PC-9 (cell line): ENCODE data around the gene IQGAP3. TPM values are rescaled to one million over a fixed set of nuclear protein-coding genes. Genes with fewer than 3 reads are reported as not detected.

Experiments
- BruUV-seq: library from RNA; stranded (reverse); fragments of 400-500 nt; replicated peaks from 2 replicates; lab custom pipeline; 2021; lab: Mats Ljungman, UMichigan
- CTCF ChIA-PET: fragments of 300-600 bp; sonication (Branson Sonifier 250); formaldehyde crosslinking; loops from one replicate; lab custom pipeline; 2022; ENCODE audit warnings: antibody characterized with exemption; lab: Charles Lee
- POLR2A ChIA-PET: fragments of 300-600 bp; sonication (Branson Sonifier 250); formaldehyde crosslinking; loops from one replicate; lab custom pipeline; 2022; ENCODE audit warnings: antibody characterized with exemption; ENCODE audit not compliant: unreplicated experiment; lab: Charles Lee
- DNase-seq, 2 experiments: peaks; one replicate each; pipeline versions ENCODE4 v3.0.0 to v3.0.0-alpha.2; 2015 to 2022; ENCODE audit warnings: mixed read lengths in 1 of 2
- H2AFZ ChIP-seq: fragments of 200-600 bp; sonication (generic); 2 replicates; pipeline ENCODE4 v1.8.1; 2017; ENCODE audit warnings: antibody characterized with exemption
- H3F3A ChIP-seq: fragments of 200-600 bp; sonication (generic); 2 replicates; pipeline ENCODE4 v1.8.1; 2017; ENCODE audit warnings: antibody characterized with exemption, mild to moderate bottlenecking, low read depth; ENCODE audit not compliant: insufficient read depth
- H3K27ac ChIP-seq: fragments of 200-600 bp; sonication (generic); 2 replicates; pipeline ENCODE4 v1.6.1; 2016; ENCODE audit warnings: mixed run types
- H3K27me3 ChIP-seq: fragments of 200-600 bp; sonication (generic); 2 replicates; pipeline ENCODE4 v1.6.1; 2016; ENCODE audit warnings: low read depth, mixed run types; ENCODE audit not compliant: insufficient read depth
- H3K36me3 ChIP-seq: fragments of 200-600 bp; sonication (generic); 2 replicates; pipeline ENCODE4 v1.6.1; 2016; ENCODE audit warnings: low read depth, mixed run types
- H3K4me1 ChIP-seq: fragments of 200-600 bp; sonication (generic); replicated peaks from 2 replicates; pipeline ENCODE4 v1.6.1; 2016; ENCODE audit warnings: mixed run types; ENCODE audit not compliant: insufficient read depth
- H3K4me2 ChIP-seq: fragments of 200-600 bp; sonication (generic); 2 replicates; pipeline ENCODE4 v1.6.1; 2017; ENCODE audit warnings: mixed run types
- H3K4me3 ChIP-seq: fragments of 200-600 bp; sonication (generic); 2 replicates; pipeline ENCODE4 v1.6.1; 2016; ENCODE audit warnings: mixed run types
- H3K79me2 ChIP-seq: fragments of 200-600 bp; sonication (generic); 2 replicates; pipeline ENCODE4 v1.6.1; 2017; ENCODE audit warnings: low read depth, mixed run types
- H3K9me2 ChIP-seq: fragments of 200-600 bp; sonication (generic); 2 replicates; pipeline ENCODE4 v1.8.1; 2017; ENCODE audit warnings: mild to moderate bottlenecking; ENCODE audit not compliant: insufficient read depth
- H3K9me3 ChIP-seq: fragments of 200-600 bp; sonication (generic); 2 replicates; pipeline ENCODE4 v1.8.1; 2016; ENCODE audit warnings: low read depth; ENCODE audit not compliant: insufficient read depth
- H4K20me1 ChIP-seq: fragments of 200-600 bp; sonication (generic); 2 replicates; pipeline ENCODE4 v1.8.1; 2017; ENCODE audit not compliant: insufficient read depth
- CTCF ChIP-seq: fragments of 200-600 bp; sonication (generic); conservative IDR thresholded peaks from 2 replicates; pipeline ENCODE4 v1.6.1; 2017; ENCODE audit warnings: mixed run types, antibody characterized with exemption, mild to moderate bottlenecking, moderate library complexity
- EZH2 ChIP-seq: fragments of 200-600 bp; sonication (generic); IDR thresholded peaks from 2 replicates; pipeline ENCODE4 v1.8.0; 2017; ENCODE audit warnings: antibody characterized with exemption, low read depth
- intact Hi-C: fragments of 100-400 bp; cut with micrococcal nuclease; formaldehyde crosslinking; loops from one replicate; pipeline ENCODE4 v1.10.0; 2022; ENCODE audit not compliant: unreplicated experiment
- total RNA-seq: library from RNA; stranded (reverse); gene quantifications from 2 replicates; pipeline ENCODE4 v1.2.3, GENCODE V29; 2021

IQGAP3 gene
- total RNA-seq, 1 experiment from 2014 or later, result 63.1 TPM

- ChIA-PET POLR2A (interaction anchor here (1.1 kb wide), 1 partner anchor 14 kb away, joined by 5 read pairs; no protein-coding TSS in a partner anchor), CTCF (no interaction called here)
- Histone ChIP-seq H3K9me2 (no peaks in the 10 kb centered on the region), H3F3A (no peaks in the 10 kb centered on the region; the same call in 1 of the 2 replicates), H3K9me3 (no peaks in the 10 kb centered on the region), H3K4me2 (no peak overlapping the region), H4K20me1 (no peaks in the 10 kb centered on the region), H3K4me1 (no peaks in the 10 kb centered on the region), H3K36me3 (no peaks in the 10 kb centered on the region), H3K79me2 (no peaks in the 10 kb centered on the region), H3K27ac (no peak overlapping the region), H2AFZ (no peak overlapping the region), H3K4me3 (no peak overlapping the region), H3K27me3 (no peaks in the 10 kb centered on the region)
- BruUV-seq, result no TSS peak
- no peak for DNase-seq
- TF ChIP-seq CTCF, result no peak
- TF ChIP-seq EZH2, result no peak
- intact Hi-C loops, result no loop called here
Observed at GRCh38 chr1:156516821-156517220, 55.5 kb downstream of the IQGAP3 start.

- intact Hi-C loops, result no loop called here
- no peaks in the 10 kb centered on the region for H4K20me1 ChIP-seq
- no peak overlapping the region for H3K4me2 ChIP-seq
- H2AFZ ChIP-seq, result no peak overlapping the region
- TF ChIP-seq CTCF (no peak), EZH2 (no peak)
- no peak for DNase-seq
- POLR2A ChIA-PET, result interaction anchor here (1.1 kb wide), 1 partner anchor 13 kb away, joined by 5 read pairs; no protein-coding TSS in a partner anchor
- no peaks in the 10 kb centered on the region for H3K9me3 ChIP-seq
- CTCF ChIA-PET, result no interaction called here
- H3K4me1 ChIP-seq, result no peaks in the 10 kb centered on the region
- no peak overlapping the region for H3K27ac ChIP-seq
- BruUV-seq, result no TSS peak
- H3F3A ChIP-seq, result no peaks in the 10 kb centered on the region; the same call in 1 of the 2 replicates
- no peak overlapping the region for H3K4me3 ChIP-seq
- no peaks in the 10 kb centered on the region for H3K9me2 ChIP-seq
- no peaks in the 10 kb centered on the region for H3K79me2 ChIP-seq
- no peaks in the 10 kb centered on the region for H3K36me3 ChIP-seq
- H3K27me3 ChIP-seq, result no peaks in the 10 kb centered on the region
Observed at GRCh38 chr1:156515956-156516355, 56.4 kb downstream of the IQGAP3 start.

- H3K4me1 ChIP-seq, result no peaks in the 10 kb centered on the region
- H3K36me3 ChIP-seq, result no peaks in the 10 kb centered on the region
- DNase-seq, result no peak
- ChIA-PET POLR2A (no interaction called here), CTCF (no interaction called here)
- H3K4me2 ChIP-seq, result no peak overlapping the region
- BruUV-seq, result no TSS peak
- H3K4me3 ChIP-seq, result no peak overlapping the region
- TF ChIP-seq CTCF, result no peak
- no peak for TF ChIP-seq EZH2
- no peaks in the 10 kb centered on the region for H3K79me2 ChIP-seq
- H3F3A ChIP-seq, result no peaks in the 10 kb centered on the region; the same call in 1 of the 2 replicates
- no peaks in the 10 kb centered on the region for H4K20me1 ChIP-seq
- H2AFZ ChIP-seq, result no peak overlapping the region
- H3K9me2 ChIP-seq, result no peaks in the 10 kb centered on the region
- intact Hi-C loops, result no loop called here
- no peaks in the 10 kb centered on the region for H3K27me3 ChIP-seq
- no peak overlapping the region for H3K27ac ChIP-seq
- H3K9me3 ChIP-seq, result no peaks in the 10 kb centered on the region
Observed at GRCh38 chr1:156513185-156513584, 59.2 kb downstream of the IQGAP3 start.
